ENCODE results near the gene GOLIM4. TPM values are rescaled to one million over a fixed set of nuclear protein-coding genes. Genes with fewer than 3 reads are reported as not detected.

Gene GOLIM4
- total and polyA plus RNA-seq, 2 experiments from 2014 or later, result 34.4 to 50.5 TPM

DNA sequence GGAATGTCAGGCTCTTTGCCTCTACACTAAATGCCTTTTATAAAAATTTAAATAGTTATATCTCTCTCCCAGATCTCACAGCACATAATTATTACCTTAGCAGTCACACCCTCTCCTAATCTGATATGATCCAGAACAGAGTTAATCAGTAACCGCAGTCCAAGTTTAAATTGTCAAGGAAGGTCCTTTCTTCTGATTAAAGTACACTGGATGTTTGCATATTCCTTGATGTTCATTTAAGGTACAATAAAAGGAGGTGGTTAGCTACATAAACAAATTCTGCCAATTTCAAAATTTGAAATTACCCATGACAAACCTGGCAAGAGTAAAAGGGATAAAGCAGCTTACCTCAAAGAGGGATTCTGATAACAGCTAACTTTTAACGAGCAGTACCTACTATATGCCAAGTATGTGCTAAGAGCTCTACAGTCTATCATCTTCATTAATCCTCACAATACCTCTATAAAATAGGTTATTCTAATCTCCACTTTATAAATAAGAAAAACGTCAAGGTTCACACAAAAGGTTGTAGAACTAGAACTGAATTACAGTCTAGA, 4.3 kb downstream of the GOLIM4 start:
- peaks cover 53% of the 10 kb centered on the region for H3K4me1 Mint-ChIP-seq
- no peaks in the 10 kb centered on the region for H3K36me3 Mint-ChIP-seq (ENCODE audit: low read depth)
- H3K4me1 ChIP-seq (ENCODE audit: insufficient read depth), result peaks cover 47% of the 10 kb centered on the region
- no peaks in the 10 kb centered on the region for H3K36me3 ChIP-seq (ENCODE audit: insufficient read depth)
- peaks cover 80% of the 10 kb centered on the region for H3K79me2 ChIP-seq (replicated peaks; ENCODE audit: insufficient read depth)
- no peaks in the 10 kb centered on the region for H3K27me3 ChIP-seq (ENCODE audit: insufficient read depth)
- peak overlapping the region; percentile 92; the same call in 1 of the 2 replicates for H3K4me2 ChIP-seq
- no peaks in the 10 kb centered on the region for H3K9me2 ChIP-seq (ENCODE audit: insufficient read depth)
- H3K27ac Mint-ChIP-seq, result no peak overlapping the region
- H3K9me3 Mint-ChIP-seq, result no peaks in the 10 kb centered on the region
- no peak for DNase-seq (ENCODE audit: low spot score)
- H4K20me1 ChIP-seq (replicated peaks; ENCODE audit: insufficient read depth), result peaks cover 7% of the 10 kb centered on the region; the same call in 1 of the 2 replicates
- no peaks in the 10 kb centered on the region; the same call in 1 of the 2 replicates for H3F3A ChIP-seq (replicated peaks; ENCODE audit: low read depth)
- H3K4me3 Mint-ChIP-seq, result no peak overlapping the region
- ATAC-seq, result no peak
- TF ChIP-seq, protein P1, sequence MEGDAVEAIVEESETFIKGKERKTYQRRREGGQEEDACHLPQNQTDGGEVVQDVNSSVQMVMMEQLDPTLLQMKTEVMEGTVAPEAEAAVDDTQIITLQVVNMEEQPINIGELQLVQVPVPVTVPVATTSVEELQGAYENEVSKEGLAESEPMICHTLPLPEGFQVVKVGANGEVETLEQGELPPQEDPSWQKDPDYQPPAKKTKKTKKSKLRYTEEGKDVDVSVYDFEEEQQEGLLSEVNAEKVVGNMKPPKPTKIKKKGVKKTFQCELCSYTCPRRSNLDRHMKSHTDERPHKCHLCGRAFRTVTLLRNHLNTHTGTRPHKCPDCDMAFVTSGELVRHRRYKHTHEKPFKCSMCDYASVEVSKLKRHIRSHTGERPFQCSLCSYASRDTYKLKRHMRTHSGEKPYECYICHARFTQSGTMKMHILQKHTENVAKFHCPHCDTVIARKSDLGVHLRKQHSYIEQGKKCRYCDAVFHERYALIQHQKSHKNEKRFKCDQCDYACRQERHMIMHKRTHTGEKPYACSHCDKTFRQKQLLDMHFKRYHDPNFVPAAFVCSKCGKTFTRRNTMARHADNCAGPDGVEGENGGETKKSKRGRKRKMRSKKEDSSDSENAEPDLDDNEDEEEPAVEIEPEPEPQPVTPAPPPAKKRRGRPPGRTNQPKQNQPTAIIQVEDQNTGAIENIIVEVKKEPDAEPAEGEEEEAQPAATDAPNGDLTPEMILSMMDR (conservative IDR thresholded peaks at IDR 0.05; ENCODE audit: low read depth in 2 of 2), result no peak
- no peak for TF ChIP-seq STAT1 (IDR thresholded peaks at IDR 0.05; ENCODE audit: unreplicated experiment)
- H3K4me3 ChIP-seq, result no peak overlapping the region
- no peak overlapping the region for H2AFZ ChIP-seq
- peaks cover 6% of the 10 kb centered on the region for H3K27me3 Mint-ChIP-seq (ENCODE audit: insufficient read depth, low read depth, poor library complexity)
- H3K27ac ChIP-seq (ENCODE audit: low read depth), result no peak overlapping the region

DNA sequence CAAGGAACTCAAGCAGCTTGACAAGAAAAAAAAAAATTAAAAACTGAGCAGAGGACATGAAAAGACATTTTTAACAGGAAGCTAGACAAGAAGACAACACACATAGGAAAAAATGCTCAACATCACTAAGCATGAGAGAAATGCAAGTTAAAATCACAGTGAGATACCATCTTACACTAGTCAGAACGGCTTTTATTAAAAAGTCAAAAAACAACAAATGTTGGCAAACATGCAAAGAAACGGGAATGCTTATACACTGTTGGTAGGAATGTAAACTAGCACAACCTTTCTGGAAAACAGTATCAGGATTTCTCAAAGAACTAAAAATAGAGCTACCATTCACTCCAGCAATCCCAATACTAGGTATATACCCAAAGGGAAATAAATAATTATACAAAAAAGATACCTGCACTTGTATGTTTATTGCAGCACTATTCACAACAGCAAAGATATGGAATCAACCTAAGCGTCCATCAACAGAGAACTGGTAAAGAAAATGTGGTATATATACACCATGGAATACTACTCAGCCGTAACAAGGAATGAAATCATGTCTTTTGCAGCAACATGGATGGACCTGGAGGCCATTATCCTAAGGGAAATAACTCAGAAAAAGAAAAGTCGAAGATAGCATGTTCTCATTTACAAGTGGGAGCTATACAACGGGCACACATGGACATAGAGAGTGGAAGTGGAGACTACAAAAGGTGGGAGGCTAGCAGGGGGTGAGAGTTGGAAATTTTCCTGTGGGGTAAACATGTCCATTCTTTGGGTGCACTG, 5.2 kb downstream of the GOLIM4 start:
- TF ChIP-seq ZNF114 (CRISPR knock-in tag; IDR thresholded peaks at IDR 0.05) (no peak), EZH2 (IDR thresholded peaks at IDR 0.05; ENCODE audit: low read depth, unreplicated experiment) (no peak), POLR2AphosphoS5 (IDR thresholded peaks at IDR 0.05; ENCODE audit: low read depth) (no peak)
- TF ChIP-seq, protein P2, sequence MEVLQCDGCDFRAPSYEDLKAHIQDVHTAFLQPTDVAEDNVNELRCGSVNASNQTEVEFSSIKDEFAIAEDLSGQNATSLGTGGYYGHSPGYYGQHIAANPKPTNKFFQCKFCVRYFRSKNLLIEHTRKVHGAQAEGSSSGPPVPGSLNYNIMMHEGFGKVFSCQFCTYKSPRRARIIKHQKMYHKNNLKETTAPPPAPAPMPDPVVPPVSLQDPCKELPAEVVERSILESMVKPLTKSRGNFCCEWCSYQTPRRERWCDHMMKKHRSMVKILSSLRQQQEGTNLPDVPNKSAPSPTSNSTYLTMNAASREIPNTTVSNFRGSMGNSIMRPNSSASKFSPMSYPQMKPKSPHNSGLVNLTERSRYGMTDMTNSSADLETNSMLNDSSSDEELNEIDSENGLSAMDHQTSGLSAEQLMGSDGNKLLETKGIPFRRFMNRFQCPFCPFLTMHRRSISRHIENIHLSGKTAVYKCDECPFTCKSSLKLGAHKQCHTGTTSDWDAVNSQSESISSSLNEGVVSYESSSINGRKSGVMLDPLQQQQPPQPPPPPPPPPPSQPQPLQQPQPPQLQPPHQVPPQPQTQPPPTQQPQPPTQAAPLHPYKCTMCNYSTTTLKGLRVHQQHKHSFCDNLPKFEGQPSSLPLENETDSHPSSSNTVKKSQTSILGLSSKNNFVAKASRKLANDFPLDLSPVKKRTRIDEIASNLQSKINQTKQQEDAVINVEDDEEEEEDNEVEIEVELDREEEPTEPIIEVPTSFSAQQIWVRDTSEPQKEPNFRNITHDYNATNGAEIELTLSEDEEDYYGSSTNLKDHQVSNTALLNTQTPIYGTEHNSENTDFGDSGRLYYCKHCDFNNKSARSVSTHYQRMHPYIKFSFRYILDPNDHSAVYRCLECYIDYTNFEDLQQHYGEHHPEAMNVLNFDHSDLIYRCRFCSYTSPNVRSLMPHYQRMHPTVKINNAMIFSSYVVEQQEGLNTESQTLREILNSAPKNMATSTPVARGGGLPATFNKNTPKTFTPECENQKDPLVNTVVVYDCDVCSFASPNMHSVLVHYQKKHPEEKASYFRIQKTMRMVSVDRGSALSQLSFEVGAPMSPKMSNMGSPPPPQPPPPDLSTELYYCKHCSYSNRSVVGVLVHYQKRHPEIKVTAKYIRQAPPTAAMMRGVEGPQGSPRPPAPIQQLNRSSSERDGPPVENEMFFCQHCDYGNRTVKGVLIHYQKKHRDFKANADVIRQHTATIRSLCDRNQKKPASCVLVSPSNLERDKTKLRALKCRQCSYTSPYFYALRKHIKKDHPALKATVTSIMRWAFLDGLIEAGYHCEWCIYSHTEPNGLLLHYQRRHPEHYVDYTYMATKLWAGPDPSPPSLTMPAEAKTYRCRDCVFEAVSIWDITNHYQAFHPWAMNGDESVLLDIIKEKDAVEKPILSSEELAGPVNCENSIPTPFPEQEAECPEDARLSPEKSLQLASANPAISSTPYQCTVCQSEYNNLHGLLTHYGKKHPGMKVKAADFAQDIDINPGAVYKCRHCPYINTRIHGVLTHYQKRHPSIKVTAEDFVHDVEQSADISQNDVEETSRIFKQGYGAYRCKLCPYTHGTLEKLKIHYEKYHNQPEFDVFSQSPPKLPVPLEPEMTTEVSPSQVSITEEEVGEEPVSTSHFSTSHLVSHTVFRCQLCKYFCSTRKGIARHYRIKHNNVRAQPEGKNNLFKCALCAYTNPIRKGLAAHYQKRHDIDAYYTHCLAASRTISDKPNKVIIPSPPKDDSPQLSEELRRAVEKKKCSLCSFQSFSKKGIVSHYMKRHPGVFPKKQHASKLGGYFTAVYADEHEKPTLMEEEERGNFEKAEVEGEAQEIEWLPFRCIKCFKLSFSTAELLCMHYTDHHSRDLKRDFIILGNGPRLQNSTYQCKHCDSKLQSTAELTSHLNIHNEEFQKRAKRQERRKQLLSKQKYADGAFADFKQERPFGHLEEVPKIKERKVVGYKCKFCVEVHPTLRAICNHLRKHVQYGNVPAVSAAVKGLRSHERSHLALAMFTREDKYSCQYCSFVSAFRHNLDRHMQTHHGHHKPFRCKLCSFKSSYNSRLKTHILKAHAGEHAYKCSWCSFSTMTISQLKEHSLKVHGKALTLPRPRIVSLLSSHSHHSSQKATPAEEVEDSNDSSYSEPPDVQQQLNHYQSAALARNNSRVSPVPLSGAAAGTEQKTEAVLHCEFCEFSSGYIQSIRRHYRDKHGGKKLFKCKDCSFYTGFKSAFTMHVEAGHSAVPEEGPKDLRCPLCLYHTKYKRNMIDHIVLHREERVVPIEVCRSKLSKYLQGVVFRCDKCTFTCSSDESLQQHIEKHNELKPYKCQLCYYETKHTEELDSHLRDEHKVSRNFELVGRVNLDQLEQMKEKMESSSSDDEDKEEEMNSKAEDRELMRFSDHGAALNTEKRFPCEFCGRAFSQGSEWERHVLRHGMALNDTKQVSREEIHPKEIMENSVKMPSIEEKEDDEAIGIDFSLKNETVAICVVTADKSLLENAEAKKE (CRISPR knock-in tag; IDR thresholded peaks at IDR 0.05), result no peak
- Mint-ChIP-seq H3K4me1 (peaks cover 53% of the 10 kb centered on the region), H3K27ac (peak overlapping the region; percentile 24; the same call in 1 of the 2 replicates), H3K9me3 (no peaks in the 10 kb centered on the region), H3K4me3 (no peak overlapping the region), H3K27me3 (ENCODE audit: insufficient read depth, low read depth, poor library complexity) (peaks cover 3% of the 10 kb centered on the region), H3K36me3 (ENCODE audit: low read depth) (no peaks in the 10 kb centered on the region)
- Histone ChIP-seq H3K4me1 (ENCODE audit: insufficient read depth) (peaks cover 45% of the 10 kb centered on the region), H3K79me2 (replicated peaks; ENCODE audit: insufficient read depth) (peaks cover 89% of the 10 kb centered on the region), H3K9me2 (ENCODE audit: insufficient read depth) (no peaks in the 10 kb centered on the region), H3K27ac (ENCODE audit: low read depth) (no peak overlapping the region), H3K4me2 (no peak overlapping the region), H3F3A (replicated peaks; ENCODE audit: low read depth) (no peaks in the 10 kb centered on the region; the same call in 1 of the 2 replicates), H3K4me3 (no peak overlapping the region), H2AFZ (no peak overlapping the region), H3K36me3 (ENCODE audit: insufficient read depth) (no peaks in the 10 kb centered on the region), H4K20me1 (replicated peaks; ENCODE audit: insufficient read depth) (peaks cover 7% of the 10 kb centered on the region; the same call in 1 of the 2 replicates), H3K27me3 (ENCODE audit: insufficient read depth) (no peaks in the 10 kb centered on the region)
- ATAC-seq (no peak), DNase-seq (ENCODE audit: low spot score) (no peak)
